A673 (cell line): Measurements from ENCODE around the gene SMARCA4. TPM values are rescaled to one million over a fixed set of nuclear protein-coding genes. Genes with fewer than 3 reads are reported as not detected.

Experiments
- BruUV-seq: library from RNA; stranded (reverse); fragments of 400-500 nt; replicated peaks from 2 replicates; lab custom pipeline; 2021; lab: Mats Ljungman, UMichigan
- CTCF ChIA-PET: fragments of 300-600 bp; sonication (Branson Sonifier 250); formaldehyde crosslinking; loops from one replicate; lab custom pipeline; 2022; ENCODE audit warnings: antibody characterized with exemption; lab: Charles Lee
- POLR2A ChIA-PET: fragments of 300-600 bp; sonication (Branson Sonifier 250); formaldehyde crosslinking; loops from one replicate; lab custom pipeline; 2022; ENCODE audit warnings: antibody characterized with exemption; ENCODE audit not compliant: low non-redundant PET; lab: Charles Lee
- DNase-seq: peaks from one replicate; pipeline ENCODE4 v3.0.0-alpha.2; 2015; ENCODE audit warnings: low spot score
- H3K27ac ChIP-seq: fragments of 200-600 bp; sonication (generic); 2 replicates; pipeline ENCODE4 v1.5.1; 2016; ENCODE audit warnings: mixed run types, low read depth, mild to moderate bottlenecking, mixed read lengths, antibody characterized with exemption, low read length; ENCODE audit not compliant: poor library complexity, severe bottlenecking
- H3K27me3 ChIP-seq: fragments of 200-600 bp; sonication (generic); replicated peaks from 2 replicates; pipeline ENCODE4 v1.6.1; 2017; ENCODE audit warnings: mixed run types, low read depth, mild to moderate bottlenecking, mixed read lengths, antibody characterized with exemption, low read length; ENCODE audit not compliant: insufficient read depth, poor library complexity
- H3K36me3 ChIP-seq: fragments of 200-600 bp; sonication (generic); 2 replicates; pipeline ENCODE4 v1.6.1; 2016; ENCODE audit warnings: mixed run types, mild to moderate bottlenecking, mixed read lengths, antibody characterized with exemption, low read length; ENCODE audit not compliant: insufficient read depth, poor library complexity, severe bottlenecking
- H3K4me1 ChIP-seq: fragments of 200-600 bp; sonication (generic); 2 replicates; pipeline ENCODE4 v1.6.1; 2017; ENCODE audit warnings: mixed run types, mild to moderate bottlenecking, mixed read lengths, antibody characterized with exemption, low read length; ENCODE audit not compliant: insufficient read depth, poor library complexity, severe bottlenecking
- H3K4me3 ChIP-seq: fragments of 200-600 bp; sonication (generic); 2 replicates; pipeline ENCODE4 v1.5.1; 2016; ENCODE audit warnings: low read depth, mixed run types, mild to moderate bottlenecking, mixed read lengths, low read length; ENCODE audit not compliant: poor library complexity, severe bottlenecking
- H3K9me3 ChIP-seq: fragments of 200-600 bp; sonication (generic); 2 replicates; pipeline ENCODE4 v1.6.1; 2016; ENCODE audit warnings: mixed run types, low read depth, mild to moderate bottlenecking, mixed read lengths, antibody characterized with exemption, low read length; ENCODE audit not compliant: poor library complexity, severe bottlenecking
- CTCF ChIP-seq: fragments of 300-800, 200-600 bp; sonication (generic); conservative IDR thresholded peaks from 2 replicates; pipeline ENCODE4 v1.5.1; 2017; ENCODE audit warnings: low read depth, mild to moderate bottlenecking, antibody characterized with exemption, low read length, moderate library complexity, mixed read lengths
- EZH2 ChIP-seq: fragments of 200-600 bp; sonication (generic); IDR thresholded peaks from 2 replicates; pipeline ENCODE4 v1.6.1; 2017; ENCODE audit warnings: borderline replicate concordance, low read depth, mild to moderate bottlenecking, mixed read lengths, antibody characterized with exemption, low read length; ENCODE audit not compliant: poor library complexity, severe bottlenecking
- intact Hi-C: fragments of 100-400 bp; cut with micrococcal nuclease; formaldehyde crosslinking; loops from one replicate; pipeline ENCODE4 v1.10.0; 2022; ENCODE audit not compliant: unreplicated experiment
- total RNA-seq: library from RNA; stranded (reverse); gene quantifications from 2 replicates; pipeline ENCODE4 v1.2.3, GENCODE V29; 2021

SMARCA4 gene
- total RNA-seq, 1 experiment from 2014 or later = 307 TPM

- H3K4me3 ChIP-seq = no peak overlapping the region
- ChIA-PET CTCF (interaction anchor here (0.6 kb wide), 1 partner anchor 59 kb away, joined by 3 read pairs; no protein-coding TSS in a partner anchor), POLR2A (no interaction called here)
- no peak for TF ChIP-seq CTCF
- TF ChIP-seq EZH2 = no peak
- intact Hi-C loops = no loop called here
- no peak for DNase-seq
- BruUV-seq = no TSS peak
- H3K4me1 ChIP-seq = no peaks in the 10 kb centered on the region
- peaks cover 72% of the 10 kb centered on the region for H3K36me3 ChIP-seq
- no peaks in the 10 kb centered on the region for H3K9me3 ChIP-seq
- no peaks in the 10 kb centered on the region for H3K27me3 ChIP-seq
- H3K27ac ChIP-seq = no peak overlapping the region
Measured at GRCh38 chr19:10995926-10996600, 35.2 kb downstream of the SMARCA4 start.

GRCh38 chr19:10998045-10998533, 37.3 kb downstream of the SMARCA4 start:
- ChIA-PET CTCF (interaction anchor here (0.5 to 0.7 kb wide), 3 partner anchors 56 to 243 kb away, joined by 3 to 4 read pairs (median 4); no protein-coding TSS in a partner anchor), POLR2A (no interaction called here)
- Histone ChIP-seq H3K4me3 (no peak overlapping the region), H3K27ac (no peak overlapping the region), H3K9me3 (no peaks in the 10 kb centered on the region), H3K27me3 (no peaks in the 10 kb centered on the region), H3K36me3 (peaks cover 76% of the 10 kb centered on the region), H3K4me1 (no peaks in the 10 kb centered on the region)
- DNase-seq = no peak
- TF ChIP-seq CTCF (no peak), EZH2 (no peak)
- intact Hi-C loops = no loop called here
- BruUV-seq = no TSS peak

GRCh38 chr19:10998666-10999065, 37.8 kb downstream of the SMARCA4 start:
- H3K36me3 ChIP-seq = peaks cover 82% of the 10 kb centered on the region
- no peaks in the 10 kb centered on the region for H3K9me3 ChIP-seq
- CTCF ChIA-PET = interaction anchor here (0.7 kb wide), 1 partner anchor 57 kb away, joined by 3 read pairs; no protein-coding TSS in a partner anchor
- DNase-seq = no peak
- BruUV-seq = no TSS peak
- no peak overlapping the region for H3K27ac ChIP-seq
- POLR2A ChIA-PET = no interaction called here
- TF ChIP-seq CTCF (no peak), EZH2 (no peak)
- no peak overlapping the region for H3K4me3 ChIP-seq
- H3K27me3 ChIP-seq = no peaks in the 10 kb centered on the region
- no peaks in the 10 kb centered on the region for H3K4me1 ChIP-seq
- intact Hi-C loops = no loop called here
